Loucy (cell line): ENCODE results near the gene APBB2.

ENCODE experiments used
- CTCF ChIP-seq: fragments of 200-600 bp; sonication (generic); conservative IDR thresholded peaks from 2 replicates; pipeline ENCODE4 v1.5.1; 2014; ENCODE audit warnings: mild to moderate bottlenecking, antibody characterized with exemption, low read length
- EZH2phosphoT487 ChIP-seq: fragments of 200-600 bp; IDR thresholded peaks from 2 replicates; pipeline ENCODE4 v1.6.1; 2018; ENCODE audit warnings: antibody characterized with exemption, mild to moderate bottlenecking, moderate library complexity, borderline replicate concordance

GRCh38 chr4:40877081-40877480 lies 337.3 kb downstream of the APBB2 start:
- TF ChIP-seq CTCF (no peak), EZH2phosphoT487 (no peak)
